Esophagus muscularis mucosa (tissue), 4 donors: Measurements from ENCODE around the gene ZCCHC12. TPM values are rescaled to one million over a fixed set of nuclear protein-coding genes. Genes with fewer than 3 reads are reported as not detected.
"Not testable (repeated sequence)": the region's sequence is repeated elsewhere in the genome, so short reads cannot be mapped to it uniquely, and the experiment has no call there.

Experiments
- DNase-seq: peaks from one replicate; pipeline ENCODE4 v3.0.0-alpha.2; 2017; ENCODE audit errors: extremely low spot score
- H3K27ac ChIP-seq, 4 donors: fragments of 200-600 bp; sonication (generic); replicated peaks in 1 of 4; 1 replicate in 3 of 4; 2 replicates in 1 of 4; pipeline ENCODE4 v1.5.1; 2016 to 2019; ENCODE audit warnings: mild to moderate bottlenecking in 1 of 4
- H3K27me3 ChIP-seq, 4 donors: fragments of 200-600 bp; sonication (generic); one replicate each; pipeline versions ENCODE4 v1.5.1 to v1.6.0; 2016 to 2019
- H3K36me3 ChIP-seq, 4 donors: fragments of 200-600 bp; sonication (generic); one replicate each; pipeline ENCODE4 v1.5.1; 2016 to 2019
- H3K4me1 ChIP-seq, 4 donors: fragments of 200-600 bp; sonication (generic); one replicate each; pipeline ENCODE4 v1.5.1; 2016 to 2019
- H3K4me3 ChIP-seq, 4 donors: fragments of 200-600 bp; sonication (generic); 1 replicate in 2 of 4; 2 replicates in 2 of 4; pipeline ENCODE4 v1.5.1; 2016 to 2019; ENCODE audit warnings: mild to moderate bottlenecking in 4 of 4, moderate library complexity in 1 of 4
- H3K9me3 ChIP-seq, 4 donors: fragments of 200-600 bp; sonication (generic); 1 replicate in 3 of 4; 2 replicates in 1 of 4; pipeline ENCODE4 v1.5.1; 2016 to 2019
- EP300 ChIP-seq: sonication (generic); formaldehyde crosslinking; IDR thresholded peaks from one replicate; pipeline ENCODE4 v1.6.1; 2017; ENCODE audit warnings: antibody characterized with exemption
- POLR2A ChIP-seq: fragments of 450-650 bp; IDR thresholded peaks from one replicate; pipeline ENCODE4 v1.6.1; 2017; ENCODE audit warnings: antibody characterized with exemption, moderate library complexity, mild to moderate bottlenecking, low read depth
- POLR2AphosphoS5 ChIP-seq, 2 donors: sonication (generic); formaldehyde crosslinking; IDR thresholded peaks; one replicate each; pipeline ENCODE4 v1.6.1; 2017; ENCODE audit warnings: antibody characterized with exemption in 2 of 2
- WGBS: methylation state at CpG from one replicate; pipeline ENCODE4 v1.1.5; 2018; 5-methylcytosine and 5-hydroxymethylcytosine counted together
- intact Hi-C: fragments of 100-400 bp; cut with DNase I; formaldehyde crosslinking; loops from one replicate; pipeline ENCODE4 v1.15.1; 2023
- total RNA-seq, 4 donors: library from RNA; depleted of rRNA; stranded (reverse); fragments of >200 nt; gene quantifications; one replicate each; pipeline versions ENCODE4 v1.1.0 to v1.2.1, GENCODE V29; 2016
- TF ChIP-seq, protein P1 (sequence below), 3 experiments: fragments of 200-600 bp in 2 of 3; fragments of 450-650 bp in 1 of 3; sonication (generic) in 2 of 3; IDR thresholded peaks; one replicate each; pipeline ENCODE4 v1.5.1; 2017 to 2019; ENCODE audit warnings: antibody characterized with exemption in 3 of 3, mild to moderate bottlenecking in 2 of 3, moderate library complexity in 1 of 3

ZCCHC12 gene
- total RNA-seq, 4 donors from 2014 or later = 0.11 to 1.2 (median 0.45) TPM; not detected in 1

GRCh38 chrX:118795528-118796280, 27.9 kb upstream of the ZCCHC12 start:
- no peaks in the 10 kb centered on the region for H3K27me3 ChIP-seq
- intact Hi-C loops = no loop called here
- no peak for DNase-seq
- H3K4me3 ChIP-seq = no peak overlapping the region
- peak overlapping the region; percentile 58 to 70 (median 66) for H3K27ac ChIP-seq
- 32% methylated on average over 5 of the region's 5 CpGs for WGBS
- no peak for TF ChIP-seq POLR2AphosphoS5 (IDR thresholded peaks at IDR 0.05)
- TF ChIP-seq POLR2A = no peak
- TF ChIP-seq, protein P1, sequence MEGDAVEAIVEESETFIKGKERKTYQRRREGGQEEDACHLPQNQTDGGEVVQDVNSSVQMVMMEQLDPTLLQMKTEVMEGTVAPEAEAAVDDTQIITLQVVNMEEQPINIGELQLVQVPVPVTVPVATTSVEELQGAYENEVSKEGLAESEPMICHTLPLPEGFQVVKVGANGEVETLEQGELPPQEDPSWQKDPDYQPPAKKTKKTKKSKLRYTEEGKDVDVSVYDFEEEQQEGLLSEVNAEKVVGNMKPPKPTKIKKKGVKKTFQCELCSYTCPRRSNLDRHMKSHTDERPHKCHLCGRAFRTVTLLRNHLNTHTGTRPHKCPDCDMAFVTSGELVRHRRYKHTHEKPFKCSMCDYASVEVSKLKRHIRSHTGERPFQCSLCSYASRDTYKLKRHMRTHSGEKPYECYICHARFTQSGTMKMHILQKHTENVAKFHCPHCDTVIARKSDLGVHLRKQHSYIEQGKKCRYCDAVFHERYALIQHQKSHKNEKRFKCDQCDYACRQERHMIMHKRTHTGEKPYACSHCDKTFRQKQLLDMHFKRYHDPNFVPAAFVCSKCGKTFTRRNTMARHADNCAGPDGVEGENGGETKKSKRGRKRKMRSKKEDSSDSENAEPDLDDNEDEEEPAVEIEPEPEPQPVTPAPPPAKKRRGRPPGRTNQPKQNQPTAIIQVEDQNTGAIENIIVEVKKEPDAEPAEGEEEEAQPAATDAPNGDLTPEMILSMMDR (IDR thresholded peaks at IDR 0.05) = no peak
- no peak for TF ChIP-seq EP300
- no peaks in the 10 kb centered on the region for H3K9me3 ChIP-seq
- H3K4me1 ChIP-seq = peaks cover 0 to 57% (median 28%) of the 10 kb centered on the region in 4 donors
- no peaks in the 10 kb centered on the region for H3K36me3 ChIP-seq

DNA sequence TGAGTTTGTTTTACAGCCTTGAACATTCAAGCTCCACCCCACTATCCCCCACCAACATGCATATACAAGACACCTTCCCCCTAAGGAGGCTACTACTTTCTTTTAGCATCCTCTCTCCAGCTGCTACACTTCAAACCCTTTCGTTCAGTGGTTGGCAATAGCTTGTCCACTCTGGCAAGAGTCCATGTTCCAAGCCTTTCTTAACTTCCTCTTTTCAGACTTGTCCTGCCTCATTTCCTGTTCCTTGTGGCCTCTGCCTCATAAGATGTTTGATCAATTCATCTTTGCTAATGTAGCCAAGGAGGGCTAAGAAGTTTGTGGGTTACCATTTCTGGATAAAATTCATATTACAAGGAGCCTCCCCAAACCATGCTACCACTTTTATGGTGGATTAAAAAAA, 20.8 kb upstream of the ZCCHC12 start:
- Histone ChIP-seq H3K36me3 (no peaks in the 10 kb centered on the region), H3K27me3 (no peaks in the 10 kb centered on the region), H3K9me3 (peaks cover 0 to 4% (median 0%) of the 10 kb centered on the region in 4 donors), H3K4me3 (no peak overlapping the region), H3K27ac (peak overlapping the region in 2 of 4 donors; percentile 33 to 43), H3K4me1 (peaks cover 0 to 14% (median 7%) of the 10 kb centered on the region in 4 donors)
- DNase-seq = no peak
- TF ChIP-seq EP300 (no peak), POLR2A (no peak), POLR2AphosphoS5 (IDR thresholded peaks at IDR 0.05) (peak in 1 of 2 donors; percentile 11)
- TF ChIP-seq, protein P1 (IDR thresholded peaks at IDR 0.05) = no peak
- intact Hi-C loops = no loop called here
- 9% methylated on average over 1 of the region's 1 CpG for WGBS

GRCh38 chrX:118807151-118808017, 16.2 kb upstream of the ZCCHC12 start:
- no peak overlapping the region for H3K4me3 ChIP-seq
- no peak overlapping the region for H3K27ac ChIP-seq
- DNase-seq = no peak

GRCh38 chrX:118817257-118817656, 6.4 kb upstream of the ZCCHC12 start:
- H3K4me3 ChIP-seq, H3K27me3 ChIP-seq, intact Hi-C loops, H3K9me3 ChIP-seq, H3K36me3 ChIP-seq, H3K4me1 ChIP-seq, DNase-seq, H3K27ac ChIP-seq: not testable (repeated sequence)
- 70% methylated on average over 4 of the region's 4 CpGs for WGBS

More at GRCh38 chrX:118807151-118808017, 16.2 kb upstream of the ZCCHC12 start:
- WGBS = 40% methylated on average over 4 of the region's 4 CpGs
- H3K36me3 ChIP-seq = no peaks in the 10 kb centered on the region
- peaks cover 0 to 4% (median 0%) of the 10 kb centered on the region in 4 donors for H3K9me3 ChIP-seq
- no peaks in the 10 kb centered on the region for H3K27me3 ChIP-seq
- H3K4me1 ChIP-seq = peaks cover 0 to 5% (median 5%) of the 10 kb centered on the region in 4 donors
- no peak for TF ChIP-seq POLR2A
- TF ChIP-seq, protein P1 (IDR thresholded peaks at IDR 0.05) = peak; percentile 62 to 72 (median 71)
- intact Hi-C loops = loop anchor here (5.0 kb wide), 2 partner anchors 50 to 165 kb away; no protein-coding TSS in a partner anchor

DNA sequence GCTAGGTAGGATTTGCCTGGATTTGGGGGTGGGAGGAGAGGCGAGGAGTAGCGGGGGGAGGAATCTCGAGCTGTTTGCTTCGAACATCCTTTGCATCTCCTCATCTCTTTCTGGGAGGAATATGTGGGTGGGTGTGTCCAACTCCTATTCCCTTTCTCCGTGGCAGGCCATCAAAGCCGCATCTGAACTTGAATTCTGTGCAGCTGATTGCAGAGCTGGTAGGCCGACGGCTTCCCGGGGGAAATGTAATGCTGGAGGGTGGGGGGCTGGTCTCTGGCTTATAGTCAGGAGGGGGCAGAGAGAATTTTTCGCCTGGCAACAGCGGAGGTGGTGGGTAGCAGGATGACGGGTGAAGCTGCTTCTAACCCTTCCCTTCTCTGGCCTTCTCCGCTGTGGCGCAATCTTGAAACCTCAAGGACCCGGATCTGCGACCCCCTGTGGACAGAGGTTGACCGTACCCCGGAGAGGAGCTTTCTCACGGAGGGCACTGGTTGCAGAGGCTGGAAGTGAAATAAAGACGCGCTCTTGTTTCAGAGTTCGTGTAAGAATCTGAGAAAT, 628 bp downstream of the ZCCHC12 start:
- 40% methylated on average over 18 of the region's 22 CpGs for WGBS
- TF ChIP-seq, protein P1 (IDR thresholded peaks at IDR 0.05) = no peak
- TF ChIP-seq POLR2A (no peak), POLR2AphosphoS5 (IDR thresholded peaks at IDR 0.05) (no peak), EP300 (no peak)
- peaks cover 0 to 17% (median 12%) of the 10 kb centered on the region in 4 donors for H3K4me1 ChIP-seq

More for the DNA sequence above, 628 bp downstream of the ZCCHC12 start:
- H3K9me3 ChIP-seq = peaks cover 0 to 4% (median 0%) of the 10 kb centered on the region in 4 donors
- intact Hi-C loops = no loop called here
- peaks cover 0 to 4% (median 0%) of the 10 kb centered on the region in 4 donors for H3K27me3 ChIP-seq
- peak overlapping the region; percentile 39 to 46 (median 44) for H3K4me3 ChIP-seq
- no peaks in the 10 kb centered on the region for H3K36me3 ChIP-seq
- no peak overlapping the region for H3K27ac ChIP-seq
- no peak for DNase-seq
